NOMO-1 treated with DMSO at 0.1 percent for 48 hours (cell line): Measurements from ENCODE around the gene CCSER1.
"Not testable (repeated sequence)": the region's sequence is repeated elsewhere in the genome, so short reads cannot be mapped to it uniquely, and the experiment has no call there.

Source experiments
- DNase-seq: peaks from one replicate; lab custom pipeline; 2025; ENCODE audit not compliant: unreplicated experiment; lab: John Stamatoyannopoulos, UW

The CCSER1 gene

DNA sequence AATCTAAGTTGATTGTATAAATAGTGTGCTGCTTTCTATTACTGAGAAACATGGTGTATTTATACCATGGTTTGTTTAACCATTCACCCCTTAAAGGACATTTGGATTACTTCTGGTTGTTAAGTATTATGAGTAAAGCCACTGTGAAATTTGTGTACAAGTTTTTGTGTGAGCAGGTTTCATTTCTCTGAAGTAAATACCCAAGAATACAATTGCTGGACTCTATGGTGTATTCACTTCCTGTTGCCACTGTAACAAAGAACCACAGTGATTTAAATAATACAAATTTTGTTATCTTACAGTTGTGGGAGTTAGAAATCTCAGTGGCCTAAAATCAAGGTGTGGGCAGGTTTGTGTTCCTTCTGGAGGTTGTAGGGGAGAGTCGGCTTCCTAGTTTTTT is 869.6 kb downstream of the CCSER1 start:
- no peak for DNase-seq

DNA sequence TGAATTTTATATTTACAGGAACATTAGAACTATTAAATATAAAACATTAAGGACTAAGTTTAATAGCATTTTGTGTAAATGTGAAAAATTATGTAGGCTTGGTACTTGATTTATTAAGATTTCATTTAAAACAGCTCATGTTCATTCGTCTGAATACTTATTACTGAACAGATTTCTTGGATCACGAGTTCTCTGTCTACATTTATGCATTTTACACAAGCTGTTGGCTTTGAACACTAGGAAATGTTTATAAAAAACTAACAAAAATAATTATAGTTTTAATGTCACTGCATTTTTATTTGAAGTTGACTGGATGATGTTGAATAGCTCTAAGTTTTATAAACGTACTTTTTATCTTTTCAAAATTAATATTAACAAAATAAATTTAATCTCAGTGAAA is 888.7 kb downstream of the CCSER1 start:
- DNase-seq = no peak

DNA sequence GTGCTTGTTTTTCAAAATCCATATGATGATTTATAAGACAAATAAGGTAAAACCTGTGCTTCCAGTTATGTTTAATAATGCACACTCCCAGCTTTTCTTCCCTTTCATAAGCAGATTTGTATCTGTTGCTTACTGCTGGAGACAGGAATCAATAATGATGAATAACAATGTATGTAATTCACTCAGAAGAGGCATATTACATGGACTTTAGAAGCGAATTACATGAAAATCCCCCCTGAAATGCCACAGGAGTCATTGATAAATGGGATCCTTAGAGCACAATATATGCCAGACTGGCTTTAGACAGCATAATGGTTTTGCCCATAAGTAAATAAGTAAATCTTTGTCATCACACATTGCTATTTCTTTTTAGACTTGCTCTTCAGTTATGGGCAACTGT is 892.3 kb downstream of the CCSER1 start:
- DNase-seq = no peak

DNA sequence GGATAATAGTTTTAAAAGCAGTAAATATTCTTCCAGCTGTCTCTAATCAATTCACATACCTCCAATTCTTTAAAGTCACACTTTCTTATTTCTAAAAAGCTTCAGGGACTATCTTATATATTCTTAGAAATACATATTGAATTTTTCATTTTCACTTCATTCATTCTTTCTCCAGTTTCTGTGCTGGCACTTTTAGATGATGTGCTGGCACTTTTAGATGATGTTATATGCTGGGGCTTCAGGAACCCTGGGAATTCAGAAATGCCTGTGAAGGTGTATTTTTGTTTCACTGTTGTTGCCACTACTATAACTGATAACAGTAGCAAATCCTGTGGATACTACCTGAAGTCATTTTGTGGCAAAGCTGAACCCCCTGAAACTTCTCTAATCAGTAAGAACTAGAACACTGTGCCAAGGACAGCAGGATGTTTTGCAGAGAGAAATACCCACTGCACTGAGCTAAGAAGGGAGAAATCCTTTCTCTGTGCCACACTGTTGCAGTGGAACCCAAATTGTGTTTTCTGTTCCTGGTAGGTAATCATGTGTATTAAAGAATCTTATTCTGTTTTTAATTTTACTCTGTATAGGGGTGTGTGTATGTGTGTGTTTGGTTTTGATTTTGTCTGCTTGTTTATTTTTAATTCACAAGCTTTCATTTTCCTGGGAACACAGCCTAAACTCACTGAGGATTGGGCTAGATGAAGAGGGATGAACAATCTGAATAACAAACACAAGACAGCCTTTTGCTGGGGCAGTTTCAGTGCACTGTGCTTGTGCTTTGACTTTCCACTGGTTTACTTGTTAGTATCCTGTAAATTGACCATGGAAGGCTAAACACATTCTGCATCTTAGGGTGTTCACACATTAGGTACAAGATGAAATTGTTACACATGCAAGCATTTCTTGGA is 898.3 kb downstream of the CCSER1 start:
- no peak for DNase-seq

DNA sequence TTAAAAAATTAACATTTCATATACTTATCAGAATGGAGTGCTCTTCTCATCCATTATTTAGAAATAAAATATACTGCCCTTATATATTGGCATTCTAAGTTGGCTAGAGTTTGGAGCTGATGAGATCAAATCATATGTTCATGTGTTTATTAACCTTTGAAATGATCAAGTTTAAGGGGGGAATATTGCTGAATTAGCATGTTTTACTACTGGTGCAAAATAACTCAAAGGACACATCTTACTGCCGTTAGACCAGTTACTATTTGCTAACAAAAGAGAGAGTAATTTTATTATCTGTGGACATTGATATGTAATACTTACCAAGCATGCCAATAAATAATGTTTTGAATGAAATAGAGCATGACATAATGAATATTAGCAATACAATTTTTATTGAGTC is 901.0 kb downstream of the CCSER1 start:
- DNase-seq = no peak

DNA sequence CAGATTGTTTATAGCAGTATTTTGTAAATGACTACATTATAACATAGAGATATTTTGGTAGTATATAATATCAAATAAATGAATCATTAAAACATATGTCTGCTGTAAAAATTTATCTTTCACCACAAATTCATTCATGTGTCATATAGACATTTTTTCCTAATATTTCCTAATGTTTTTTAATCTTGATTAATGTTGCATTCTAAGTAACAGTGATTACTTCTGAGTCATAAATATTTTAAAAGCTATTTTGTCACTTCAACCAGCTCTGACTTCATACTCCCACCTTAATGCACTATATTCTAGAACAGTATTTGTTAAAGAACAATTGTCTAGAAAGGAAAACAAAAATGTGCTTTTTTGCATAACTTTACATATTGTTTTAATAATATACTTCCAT is 904.6 kb downstream of the CCSER1 start:
- DNase-seq = no peak

DNA sequence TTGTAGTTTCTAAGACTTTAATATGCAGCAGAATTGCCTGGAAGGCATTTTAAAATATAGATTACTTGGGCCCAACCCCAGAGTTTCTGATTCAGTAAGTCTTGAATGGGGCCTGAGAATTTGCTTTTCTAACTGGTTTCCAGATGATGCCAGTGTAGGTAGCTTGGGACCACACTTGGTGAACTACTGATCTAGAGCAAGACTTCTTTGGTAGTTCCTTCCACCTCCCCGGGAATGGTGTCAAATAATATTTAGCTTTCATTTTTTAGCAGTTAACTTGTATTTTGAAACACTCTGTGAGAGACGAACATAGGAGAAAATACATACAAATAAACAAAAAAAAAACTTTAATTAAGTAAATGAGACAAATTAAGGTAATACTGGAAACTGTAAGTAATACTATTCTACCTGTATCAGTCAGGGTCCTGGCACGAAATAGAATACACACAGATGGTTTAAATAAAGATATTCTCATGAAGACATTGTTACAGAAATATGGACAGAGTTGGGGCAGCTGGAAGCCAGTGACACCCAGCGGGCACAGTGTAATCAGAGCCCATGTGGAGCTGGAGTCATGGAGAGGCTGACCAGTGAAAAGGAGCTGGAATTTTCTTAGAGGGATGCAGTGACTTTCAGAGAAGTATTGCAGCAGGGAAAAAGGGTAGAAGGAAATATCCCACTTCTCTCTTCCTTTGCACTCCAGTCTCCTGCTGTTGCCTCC is 905.7 kb downstream of the CCSER1 start:
- no peak for DNase-seq

DNA sequence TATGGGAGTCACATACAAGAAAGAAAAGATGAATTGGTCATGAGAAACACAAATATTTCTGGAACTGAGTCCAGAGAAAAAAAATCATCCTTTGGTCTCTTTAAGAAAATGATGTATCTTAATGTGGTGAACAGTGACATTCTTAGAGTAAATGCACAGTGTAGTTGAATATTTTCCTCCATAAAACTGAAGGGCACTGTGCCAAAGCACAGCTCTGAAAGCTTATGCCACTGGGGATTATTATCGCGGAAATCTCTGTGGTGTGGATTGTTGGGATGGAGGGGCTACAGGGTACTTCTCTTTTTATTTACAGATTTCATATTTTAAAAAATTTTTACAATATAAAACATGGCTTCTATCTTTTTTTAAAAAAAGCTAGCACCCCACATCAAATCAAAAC is 908.1 kb downstream of the CCSER1 start:
- no peak for DNase-seq

DNA sequence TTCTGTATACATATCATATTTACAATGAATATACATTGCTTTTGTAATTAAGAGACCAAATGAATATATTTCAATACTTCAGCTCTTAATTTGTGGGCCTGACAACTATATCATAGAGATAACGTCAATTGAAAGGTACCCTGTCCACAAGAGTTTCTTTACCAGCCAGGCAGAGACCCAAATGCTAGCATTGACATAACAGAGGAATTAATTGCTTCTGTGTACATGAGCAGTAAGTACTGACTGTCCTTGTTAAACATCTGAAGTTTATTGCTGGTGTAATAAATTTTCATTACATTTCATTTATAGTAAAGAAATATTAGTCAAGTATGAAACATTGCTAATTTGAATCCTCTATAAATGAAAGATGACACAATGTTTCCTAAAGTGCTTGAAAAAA is 910.8 kb downstream of the CCSER1 start:
- no peak for DNase-seq

DNA sequence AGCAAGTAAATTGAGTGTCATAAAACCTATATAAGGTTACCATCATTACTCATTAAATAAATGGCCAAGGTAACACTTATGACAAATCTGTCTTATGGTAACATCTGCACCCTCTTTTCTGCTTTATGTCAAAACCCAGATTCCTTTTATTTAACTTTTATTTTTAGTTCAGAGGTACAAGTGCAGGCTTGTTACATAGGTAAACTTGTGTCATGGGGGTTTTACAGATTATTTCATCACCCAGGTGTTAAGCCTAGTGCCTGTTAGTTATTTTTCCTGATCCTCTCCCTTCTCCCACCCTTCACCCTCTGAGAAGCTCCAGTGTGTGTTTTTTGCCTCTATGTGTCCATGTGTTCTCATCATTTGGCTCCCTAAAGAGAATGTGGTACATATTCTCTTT is 930.7 kb downstream of the CCSER1 start:
- no peak for DNase-seq

DNA sequence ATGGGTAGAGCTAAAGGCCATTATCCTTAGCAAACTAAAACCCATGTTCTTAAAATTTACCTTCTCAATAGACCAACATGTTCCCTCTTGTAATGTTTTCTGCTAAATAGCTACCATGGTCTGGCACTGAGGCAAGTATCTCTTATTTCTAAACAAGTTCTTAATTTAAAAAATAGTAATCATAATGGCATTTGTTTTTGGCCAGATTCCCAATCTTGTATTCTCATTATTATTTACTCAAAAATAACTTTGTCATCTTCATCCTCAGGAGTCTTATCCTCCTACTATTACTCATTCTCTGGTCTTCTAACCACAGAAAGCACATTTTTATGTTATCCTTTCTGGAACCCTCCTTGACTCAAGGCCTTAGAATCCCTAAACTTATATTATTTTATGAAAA is 931.2 kb downstream of the CCSER1 start:
- DNase-seq = no peak

DNA sequence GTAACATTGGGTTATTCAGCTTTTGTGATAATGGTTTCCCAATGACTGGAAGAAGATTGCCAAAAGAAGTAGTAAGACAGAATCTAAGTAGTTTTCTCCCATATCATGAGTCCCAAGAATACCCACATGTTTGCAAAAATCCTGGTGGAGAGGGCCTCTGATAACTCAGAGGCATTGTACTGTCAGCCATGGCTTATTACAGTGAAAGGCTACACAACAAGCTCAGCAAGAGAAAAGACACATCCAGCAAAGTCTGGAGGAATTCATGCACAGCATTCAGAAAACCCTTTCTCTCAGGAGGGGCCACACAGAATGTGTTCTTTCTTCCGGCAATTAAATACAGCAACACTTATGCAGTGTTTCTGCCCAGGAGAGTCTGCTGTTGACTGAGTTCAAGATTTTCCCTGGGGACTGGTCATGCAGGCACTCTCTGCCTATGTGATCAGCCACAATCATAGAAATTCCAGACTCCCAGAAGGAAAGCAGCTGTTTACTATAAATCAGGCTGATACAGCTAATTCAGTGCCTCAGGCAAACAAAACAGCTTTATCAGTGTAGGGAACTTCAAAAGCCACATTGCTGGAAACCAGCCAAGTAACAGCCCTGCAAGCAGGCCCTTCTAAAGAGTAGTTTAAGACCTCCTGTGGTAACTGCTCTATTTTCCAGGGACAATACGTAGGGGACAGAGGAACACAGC is 937.1 kb downstream of the CCSER1 start:
- no peak for DNase-seq

DNA sequence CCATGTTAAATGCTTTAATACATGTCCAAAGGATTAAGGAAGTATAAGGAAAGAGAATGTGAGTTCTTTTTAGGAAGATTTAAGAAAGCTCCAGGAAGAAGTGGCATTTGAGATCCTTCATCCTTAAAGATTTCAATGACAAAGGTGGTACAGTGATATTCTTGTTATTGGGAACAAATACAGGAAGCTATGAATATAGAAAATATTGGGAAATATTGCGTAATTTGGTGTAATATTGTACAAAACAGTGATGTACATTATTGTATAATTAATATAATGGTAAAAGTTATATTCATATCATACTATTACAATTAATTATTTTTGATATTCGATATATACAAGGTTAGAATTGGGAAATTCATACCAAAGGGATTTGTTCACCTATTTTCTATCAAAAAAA is 937.9 kb downstream of the CCSER1 start:
- no peak for DNase-seq

DNA sequence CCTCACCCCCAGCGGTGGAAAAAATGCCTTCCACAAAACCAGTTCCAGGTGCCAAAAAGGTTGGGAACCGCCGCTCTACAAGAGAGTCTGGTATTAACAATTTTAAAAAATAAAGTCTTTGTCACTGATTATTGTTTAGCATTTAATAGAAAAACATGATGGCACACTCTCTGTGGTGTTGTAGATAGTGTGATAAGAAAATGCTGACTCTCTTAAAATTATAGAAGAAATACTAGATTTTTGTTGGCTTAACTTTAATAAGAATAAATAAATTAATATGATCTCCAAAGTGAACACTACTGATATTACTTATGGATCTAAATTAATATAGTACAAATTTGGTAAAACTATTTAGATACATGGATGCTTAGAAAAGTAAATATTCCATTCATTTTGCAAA is 943.5 kb downstream of the CCSER1 start:
- no peak for DNase-seq

DNA sequence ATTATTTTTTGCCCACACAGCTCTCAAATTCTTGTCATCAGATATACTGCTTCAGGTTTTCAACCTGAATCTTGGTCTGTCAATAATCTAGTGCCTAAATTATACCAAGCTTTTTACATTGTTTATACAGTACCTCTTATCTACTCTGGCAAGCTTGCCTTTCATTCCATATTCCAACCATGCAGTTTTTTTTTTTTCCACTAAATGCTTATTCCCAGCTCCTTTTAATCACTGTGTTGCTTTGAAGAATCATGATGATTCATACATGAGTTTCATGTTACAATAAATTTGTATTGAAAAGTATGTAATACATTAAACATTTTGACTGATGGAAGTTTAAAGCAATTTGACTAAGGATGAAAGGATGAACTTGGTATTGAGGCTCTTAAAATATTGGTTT is 949.0 kb downstream of the CCSER1 start:
- no peak for DNase-seq

DNA sequence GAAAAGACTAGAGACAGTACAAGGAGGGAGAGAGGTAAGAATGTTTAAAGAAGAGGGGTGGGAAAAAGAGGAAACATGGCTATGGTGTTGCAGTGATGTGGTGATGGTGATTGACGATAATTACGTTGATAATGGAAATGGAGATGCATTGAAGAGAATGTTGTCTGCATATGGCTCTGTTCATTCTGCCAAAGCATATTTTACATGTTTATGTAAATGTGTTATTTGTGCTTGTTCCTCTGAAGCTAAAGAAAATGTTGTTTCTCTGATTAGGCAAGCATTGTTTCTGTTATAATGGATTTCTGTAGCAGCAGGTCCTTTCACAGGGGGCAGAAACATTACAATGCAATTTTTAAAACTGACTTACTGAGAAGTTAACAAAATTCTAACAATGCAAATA is 958.8 kb downstream of the CCSER1 start:
- DNase-seq = no peak

DNA sequence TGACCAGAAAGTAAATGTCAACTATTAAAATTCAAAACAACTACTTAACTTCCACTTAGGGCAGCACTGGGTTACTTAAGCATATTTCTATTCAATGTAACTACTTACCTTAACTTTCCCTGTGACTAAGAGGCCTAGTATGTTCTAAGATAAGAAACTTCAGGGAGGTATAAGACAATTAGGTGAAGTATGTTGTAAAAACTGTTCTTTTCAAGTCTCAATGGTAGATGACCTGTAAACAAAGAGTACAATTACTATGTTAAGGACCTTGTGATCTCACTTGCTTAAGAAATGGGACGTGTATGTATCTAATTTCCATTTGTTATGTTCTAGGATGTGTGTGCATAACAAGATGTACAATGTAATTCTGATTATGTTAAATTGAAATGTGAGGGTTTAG is 960.5 kb downstream of the CCSER1 start:
- DNase-seq = no peak

DNA sequence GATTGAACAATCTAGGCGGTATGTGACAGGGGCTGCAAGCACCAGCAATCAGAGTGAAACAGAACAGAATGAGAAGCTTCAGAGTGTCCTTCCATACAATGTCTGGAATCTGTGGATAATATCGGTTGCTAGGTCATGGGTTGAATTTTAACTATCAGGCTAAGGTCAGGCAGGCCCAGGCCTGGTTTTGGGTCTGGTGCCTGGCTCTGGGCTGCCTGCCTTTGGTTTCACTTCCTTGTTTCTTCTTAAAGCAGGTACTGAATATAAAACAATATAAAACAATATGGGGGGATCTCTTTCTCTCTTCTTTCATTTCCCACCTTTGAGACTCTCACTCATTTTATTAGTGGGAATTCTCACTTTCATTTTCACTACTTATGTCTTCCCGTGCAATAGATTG is 962.0 kb downstream of the CCSER1 start:
- DNase-seq = no peak

DNA sequence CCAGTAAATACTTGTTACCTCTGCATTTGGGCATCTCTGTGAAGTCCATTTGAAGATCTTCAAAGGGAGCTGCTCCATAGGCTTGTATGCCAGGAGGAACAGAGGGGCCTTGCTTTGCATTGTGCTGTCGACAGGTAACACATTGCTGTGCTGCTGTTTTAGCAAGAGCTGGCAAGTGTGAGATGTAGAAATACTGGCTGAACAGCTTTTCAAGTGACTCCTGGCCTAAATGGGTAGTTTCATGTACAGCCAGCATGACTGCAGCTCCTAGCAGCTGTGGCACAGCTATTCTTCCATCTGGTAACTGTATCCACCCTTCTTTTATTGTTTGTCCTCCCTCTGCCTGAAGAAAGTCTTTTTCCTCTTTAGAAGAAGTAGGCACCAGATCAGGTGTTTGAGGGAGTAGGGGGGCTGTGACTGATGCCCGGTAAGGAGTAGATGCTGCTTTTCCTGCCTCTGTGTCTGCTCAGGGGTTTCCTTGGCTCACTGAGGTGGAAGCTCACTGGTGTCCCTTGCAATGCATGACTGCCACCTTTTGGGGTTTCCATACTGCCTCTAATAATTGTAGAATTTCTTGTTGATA is 965.3 kb downstream of the CCSER1 start:
- no peak for DNase-seq

DNA sequence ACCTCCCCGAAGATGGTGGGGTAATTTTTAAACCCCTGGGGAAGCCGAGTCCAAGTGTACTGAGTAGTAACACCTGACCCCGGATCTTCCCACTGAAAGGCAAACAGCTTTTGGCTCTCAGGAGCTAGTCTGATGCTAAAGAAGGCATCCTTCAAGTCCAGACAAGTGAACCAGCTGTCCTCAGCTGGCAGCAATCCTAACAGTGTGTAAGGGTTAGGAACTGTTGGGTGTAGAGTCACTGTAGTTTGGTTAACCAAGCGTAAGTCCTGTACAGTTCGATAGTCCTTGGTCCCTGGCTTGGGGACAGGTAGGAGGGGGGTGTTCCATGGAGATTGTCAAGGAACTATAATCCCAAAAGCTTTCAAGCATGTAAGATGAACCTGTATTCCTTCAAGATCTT is 967.0 kb downstream of the CCSER1 start:
- DNase-seq = not testable (repeated sequence)

DNA sequence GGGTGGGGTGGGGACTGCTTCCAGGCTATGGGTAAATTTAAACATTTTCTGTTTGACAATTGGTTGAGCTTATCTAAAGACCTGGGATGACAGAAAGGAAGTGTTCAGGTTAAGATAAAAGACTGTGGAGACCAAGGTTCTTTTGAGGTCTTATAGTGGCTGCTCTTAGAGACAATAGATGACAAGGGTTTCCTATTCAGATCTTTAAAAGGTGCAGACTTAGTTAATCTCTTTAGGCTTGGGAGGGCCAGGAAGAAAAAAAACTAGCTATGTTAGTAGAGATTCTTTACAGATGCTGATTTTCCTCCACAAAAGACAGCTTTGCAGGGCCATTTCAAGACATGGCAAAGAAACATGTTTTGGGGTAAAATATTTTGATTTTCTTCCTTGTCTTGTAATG is 972.5 kb downstream of the CCSER1 start:
- no peak for DNase-seq

DNA sequence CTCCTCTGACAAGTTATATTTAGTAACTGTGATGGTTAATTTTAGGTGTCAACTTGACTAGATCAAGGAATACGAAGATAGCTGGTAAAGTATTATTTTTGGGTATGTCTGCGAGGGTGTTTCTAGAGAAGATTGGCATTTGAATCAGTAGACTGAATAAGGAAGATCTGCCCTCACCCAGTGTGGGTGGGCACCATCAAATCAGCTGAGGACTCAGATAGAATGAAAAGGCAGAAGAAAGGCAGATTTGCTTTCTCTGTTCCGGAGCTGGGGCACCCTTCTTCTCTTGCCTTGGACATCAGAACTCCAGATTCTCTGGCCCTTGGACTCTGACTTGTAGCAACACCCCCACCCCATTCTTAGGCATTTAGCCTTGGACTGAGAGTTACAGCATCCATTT is 981.6 kb downstream of the CCSER1 start:
- DNase-seq = no peak
